Chondrocyte (in vitro differentiated cells): Measurements from ENCODE around the gene KRT16. TPM values are rescaled to one million over a fixed set of nuclear protein-coding genes. Genes with fewer than 3 reads are reported as not detected.

Source experiments
- DNase-seq: peaks from one replicate; pipeline ENCODE4 v3.0.0; 2021; ENCODE audit warnings: mixed read lengths, low spot score
- H3K27ac Mint-ChIP-seq: one replicate; pipeline ENCODE4 v1.8.0; 2021; ENCODE audit warnings: mild to moderate bottlenecking, moderate library complexity, mixed read lengths; ENCODE audit not compliant: unreplicated experiment
- H3K27me3 Mint-ChIP-seq: 2 replicates; pipeline ENCODE4 v1.8.0; 2021; ENCODE audit warnings: low read depth, mixed read lengths
- H3K36me3 Mint-ChIP-seq: 2 replicates; pipeline ENCODE4 v1.8.0; 2021; ENCODE audit warnings: low read depth, mixed read lengths
- H3K4me1 Mint-ChIP-seq: 2 replicates; pipeline ENCODE4 v1.8.0; 2021; ENCODE audit warnings: low read depth, mild to moderate bottlenecking, mixed read lengths
- H3K4me3 Mint-ChIP-seq: one replicate; pipeline ENCODE4 v1.8.0; 2021; ENCODE audit warnings: mild to moderate bottlenecking, moderate library complexity, mixed read lengths; ENCODE audit not compliant: unreplicated experiment
- H3K9me3 Mint-ChIP-seq: 2 replicates; pipeline ENCODE4 v1.8.0; 2021; ENCODE audit warnings: low read depth, mixed read lengths
- total RNA-seq: library from RNA; stranded (reverse); gene quantifications from 3 replicates; pipeline ENCODE4 v1.2.1, GENCODE V29; 2021
- TF ChIP-seq, protein P1 (sequence below): fragments of 200-600 bp; sonication (generic); IDR thresholded peaks from 2 replicates; pipeline ENCODE4 v1.5.0; 2021; ENCODE audit warnings: antibody characterized with exemption, mild to moderate bottlenecking, moderate library complexity

Gene KRT16
- total RNA-seq, 1 donor from 2014 or later: 5.9 TPM

DNA sequence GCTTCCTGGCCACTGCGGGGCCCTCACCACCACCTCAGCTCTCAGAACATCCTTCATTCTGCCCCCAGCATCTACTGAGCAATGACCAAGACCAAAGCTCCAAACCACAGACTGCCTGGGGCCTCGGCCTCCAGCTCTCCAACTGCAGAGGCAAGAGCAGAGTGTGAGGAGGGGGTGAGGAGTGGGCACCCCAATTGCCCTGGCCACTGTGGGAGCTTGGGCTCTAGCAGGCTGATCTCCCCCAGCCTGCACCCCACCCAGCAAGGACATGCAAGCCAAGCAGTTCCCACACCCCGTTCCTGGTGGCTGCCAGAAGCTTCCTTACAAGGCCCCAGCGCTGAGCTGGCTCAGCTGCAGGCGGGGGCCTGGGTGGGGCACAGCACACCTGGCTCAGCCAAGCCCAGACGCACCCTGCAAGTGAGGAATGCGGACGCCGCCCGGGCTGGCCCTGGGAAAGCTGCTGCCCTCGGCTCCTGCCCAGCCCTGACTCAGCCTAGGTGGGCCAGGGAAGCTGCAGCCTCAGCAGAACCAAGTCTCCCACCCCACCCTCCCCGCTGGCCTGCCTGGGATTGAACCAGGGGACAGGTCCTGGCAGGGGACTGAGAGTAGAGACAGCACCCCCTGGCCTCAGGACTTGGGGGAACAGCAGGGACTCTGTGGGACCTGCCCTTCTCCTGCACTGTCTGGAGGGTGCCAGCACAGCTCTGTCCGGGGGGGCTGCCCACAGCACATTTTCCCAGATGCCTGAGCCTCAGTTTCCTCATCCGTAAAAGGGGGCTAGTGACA is 41.5 kb upstream of the KRT16 start:
- Mint-ChIP-seq H3K4me1 (peaks cover 16% of the 10 kb centered on the region), H3K36me3 (no peaks in the 10 kb centered on the region), H3K27ac (no peak overlapping the region), H3K9me3 (no peaks in the 10 kb centered on the region), H3K4me3 (no peak overlapping the region), H3K27me3 (no peaks in the 10 kb centered on the region)
- TF ChIP-seq, protein P1, sequence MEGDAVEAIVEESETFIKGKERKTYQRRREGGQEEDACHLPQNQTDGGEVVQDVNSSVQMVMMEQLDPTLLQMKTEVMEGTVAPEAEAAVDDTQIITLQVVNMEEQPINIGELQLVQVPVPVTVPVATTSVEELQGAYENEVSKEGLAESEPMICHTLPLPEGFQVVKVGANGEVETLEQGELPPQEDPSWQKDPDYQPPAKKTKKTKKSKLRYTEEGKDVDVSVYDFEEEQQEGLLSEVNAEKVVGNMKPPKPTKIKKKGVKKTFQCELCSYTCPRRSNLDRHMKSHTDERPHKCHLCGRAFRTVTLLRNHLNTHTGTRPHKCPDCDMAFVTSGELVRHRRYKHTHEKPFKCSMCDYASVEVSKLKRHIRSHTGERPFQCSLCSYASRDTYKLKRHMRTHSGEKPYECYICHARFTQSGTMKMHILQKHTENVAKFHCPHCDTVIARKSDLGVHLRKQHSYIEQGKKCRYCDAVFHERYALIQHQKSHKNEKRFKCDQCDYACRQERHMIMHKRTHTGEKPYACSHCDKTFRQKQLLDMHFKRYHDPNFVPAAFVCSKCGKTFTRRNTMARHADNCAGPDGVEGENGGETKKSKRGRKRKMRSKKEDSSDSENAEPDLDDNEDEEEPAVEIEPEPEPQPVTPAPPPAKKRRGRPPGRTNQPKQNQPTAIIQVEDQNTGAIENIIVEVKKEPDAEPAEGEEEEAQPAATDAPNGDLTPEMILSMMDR: no peak
- DNase-seq: no peak

DNA sequence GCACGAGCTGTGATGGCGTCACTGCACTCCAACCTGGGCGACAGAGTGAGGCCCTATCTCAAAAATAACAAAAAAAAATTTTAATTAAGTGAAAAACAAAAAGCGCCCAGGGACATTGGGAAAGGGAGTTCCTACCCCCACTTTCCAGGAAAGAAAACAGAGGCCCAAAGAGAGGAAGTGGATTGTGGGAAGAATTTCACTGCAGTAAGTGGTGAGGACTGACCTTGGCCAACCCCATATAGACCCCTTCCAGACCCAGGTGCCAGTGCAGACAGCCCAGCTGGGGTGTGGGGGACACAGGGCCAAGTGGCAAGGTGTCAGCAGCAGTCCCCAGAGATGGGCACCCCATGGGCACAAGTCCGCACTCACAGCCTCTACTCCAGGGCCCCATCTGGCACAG is 40.9 kb upstream of the KRT16 start:
- H3K27me3 Mint-ChIP-seq: no peaks in the 10 kb centered on the region
- H3K36me3 Mint-ChIP-seq: no peaks in the 10 kb centered on the region
- DNase-seq: no peak
- no peaks in the 10 kb centered on the region for H3K9me3 Mint-ChIP-seq
- TF ChIP-seq, protein P1: no peak
- H3K4me3 Mint-ChIP-seq: no peak overlapping the region
- peaks cover 20% of the 10 kb centered on the region for H3K4me1 Mint-ChIP-seq
- no peak overlapping the region for H3K27ac Mint-ChIP-seq

- Mint-ChIP-seq H3K4me1 (peaks cover 29% of the 10 kb centered on the region), H3K9me3 (no peaks in the 10 kb centered on the region), H3K27me3 (no peaks in the 10 kb centered on the region), H3K36me3 (no peaks in the 10 kb centered on the region), H3K27ac (no peak overlapping the region), H3K4me3 (no peak overlapping the region)
- TF ChIP-seq, protein P1: no peak
- no peak for DNase-seq
Observed at GRCh38 chr17:41652461-41652970, 39.9 kb upstream of the KRT16 start.

GRCh38 chr17:41651625-41652460 is 39.3 kb upstream of the KRT16 start:
- no peaks in the 10 kb centered on the region for H3K36me3 Mint-ChIP-seq
- no peaks in the 10 kb centered on the region for H3K9me3 Mint-ChIP-seq
- peak overlapping the region; percentile 50 for H3K27ac Mint-ChIP-seq
- TF ChIP-seq, protein P1: no peak
- peaks cover 31% of the 10 kb centered on the region for H3K4me1 Mint-ChIP-seq
- DNase-seq: no peak
- no peaks in the 10 kb centered on the region for H3K27me3 Mint-ChIP-seq
- H3K4me3 Mint-ChIP-seq: no peak overlapping the region
